Gastroesophageal sphincter (tissue), 4 donors: ENCODE results near the gene KIT. TPM values are rescaled to one million over a fixed set of nuclear protein-coding genes. Genes with fewer than 3 reads are reported as not detected.

Experiments
- ATAC-seq: fragments of 150-250 bp; one replicate; pipeline ENCODE4 v1.9.1; 2016; ENCODE audit warnings: mild to moderate bottlenecking, moderate library complexity
- H3K27ac ChIP-seq, 4 donors: fragments of 200-600 bp; sonication (generic) in 3 of 4; 1 replicate in 3 of 4; 2 replicates in 1 of 4; pipeline ENCODE4 v1.5.1; 2016 to 2019
- H3K27me3 ChIP-seq: fragments of 200-600 bp; sonication (generic); one replicate; pipeline ENCODE4 v1.5.1; 2019
- H3K36me3 ChIP-seq, 2 donors: fragments of 200-600 bp; sonication (generic); one replicate each; pipeline ENCODE4 v1.5.1; 2019; ENCODE audit warnings: control low read depth in 1 of 2
- H3K4me1 ChIP-seq, 3 donors: fragments of 200-600 bp; sonication (generic); 1 replicate in 2 of 3; 2 replicates in 1 of 3; pipeline ENCODE4 v1.5.1; 2016 to 2019; ENCODE audit warnings: control low read depth in 2 of 3
- H3K4me3 ChIP-seq, 2 donors: fragments of 200-600 bp; sonication (generic); one replicate each; pipeline ENCODE4 v1.5.1; 2019; ENCODE audit warnings: mild to moderate bottlenecking in 1 of 2, moderate library complexity in 1 of 2
- H3K9me3 ChIP-seq, 3 donors: fragments of 200-600 bp; sonication (generic); one replicate each; pipeline ENCODE4 v1.5.1; 2017 to 2019; ENCODE audit warnings: control low read depth in 2 of 3
- CTCF ChIP-seq, 4 experiments: fragments of 200-600 bp in 2 of 4; fragments of 450-650 bp in 2 of 4; sonication (generic) in 1 of 4; IDR thresholded peaks; one replicate each; pipeline ENCODE4 v1.5.1; 2017 to 2019; ENCODE audit warnings: antibody characterized with exemption in 4 of 4, mild to moderate bottlenecking in 2 of 4, moderate library complexity in 2 of 4
- EP300 ChIP-seq: sonication (generic); formaldehyde crosslinking; IDR thresholded peaks from one replicate; pipeline ENCODE4 v1.6.1; 2017; ENCODE audit warnings: antibody characterized with exemption, mild to moderate bottlenecking
- POLR2A ChIP-seq, 2 donors: fragments of 450-650 bp; IDR thresholded peaks; one replicate each; pipeline ENCODE4 v1.6.1; 2017; ENCODE audit warnings: antibody characterized with exemption in 2 of 2, mild to moderate bottlenecking in 2 of 2, moderate library complexity in 1 of 2
- POLR2AphosphoS5 ChIP-seq: sonication (generic); formaldehyde crosslinking; IDR thresholded peaks from one replicate; pipeline ENCODE4 v1.6.1; 2017; ENCODE audit warnings: antibody characterized with exemption
- WGBS, 2 donors: methylation state at CpG; one replicate each; pipeline ENCODE4 v1.1.5; 2018; ENCODE audit warnings: low coverage in 1 of 2; 5-methylcytosine and 5-hydroxymethylcytosine counted together
- total RNA-seq, 4 donors: library from RNA; depleted of rRNA; stranded (reverse); fragments of >200 nt; gene quantifications; one replicate each; pipeline ENCODE4 v1.1.0, GENCODE V29; 2016

KIT gene
- total RNA-seq, 4 donors from 2014 or later: 25.4 to 69.3 (median 33.8) TPM

- Histone ChIP-seq H3K27ac (no peak overlapping the region), H3K4me1 (no peaks in the 10 kb centered on the region), H3K9me3 (no peaks in the 10 kb centered on the region), H3K27me3 (no peaks in the 10 kb centered on the region), H3K4me3 (no peak overlapping the region), H3K36me3 (no peaks in the 10 kb centered on the region)
- ATAC-seq: no peak
- TF ChIP-seq CTCF (IDR thresholded peaks at IDR 0.05): no peak
- no peak for TF ChIP-seq POLR2A (IDR thresholded peaks at IDR 0.05)
- TF ChIP-seq EP300: no peak
- TF ChIP-seq POLR2AphosphoS5: no peak
- WGBS, 2 donors: 84 to 87% methylated on average over 4 of the region's 4 CpGs
Observed at GRCh38 chr4:54703182-54703581, 45.4 kb downstream of the KIT start.

GRCh38 chr4:54707406-54707805 lies 49.6 kb downstream of the KIT start:
- WGBS, 2 donors: 74 to 84% methylated on average over 3 of the region's 3 CpGs
- no peaks in the 10 kb centered on the region for H3K4me1 ChIP-seq
- ATAC-seq: no peak
- H3K27ac ChIP-seq: no peak overlapping the region
- H3K27me3 ChIP-seq: no peaks in the 10 kb centered on the region
- H3K9me3 ChIP-seq: no peaks in the 10 kb centered on the region
- H3K4me3 ChIP-seq: no peak overlapping the region
- no peaks in the 10 kb centered on the region for H3K36me3 ChIP-seq
- TF ChIP-seq POLR2AphosphoS5 (no peak), POLR2A (IDR thresholded peaks at IDR 0.05) (no peak), CTCF (IDR thresholded peaks at IDR 0.05) (no peak), EP300 (no peak)

- no peak overlapping the region for H3K4me3 ChIP-seq
- no peaks in the 10 kb centered on the region for H3K27me3 ChIP-seq
- H3K4me1 ChIP-seq: no peaks in the 10 kb centered on the region
- peak; percentile 22 for ATAC-seq
- WGBS, 2 donors: 80 to 94% methylated on average over 3 to 14 of the region's 20 CpGs
- no peaks in the 10 kb centered on the region for H3K9me3 ChIP-seq
- TF ChIP-seq EP300 (no peak), CTCF (IDR thresholded peaks at IDR 0.05) (no peak), POLR2AphosphoS5 (no peak), POLR2A (IDR thresholded peaks at IDR 0.05) (no peak)
- no peaks in the 10 kb centered on the region for H3K36me3 ChIP-seq
- H3K27ac ChIP-seq: no peak overlapping the region
Observed at GRCh38 chr4:54708339-54709279, 50.9 kb downstream of the KIT start.

- ATAC-seq: no peak
- no peaks in the 10 kb centered on the region for H3K36me3 ChIP-seq
- no peaks in the 10 kb centered on the region for H3K9me3 ChIP-seq
- no peak overlapping the region for H3K4me3 ChIP-seq
- H3K27me3 ChIP-seq: no peaks in the 10 kb centered on the region
- H3K4me1 ChIP-seq: no peaks in the 10 kb centered on the region
- TF ChIP-seq POLR2AphosphoS5 (no peak), EP300 (no peak), POLR2A (IDR thresholded peaks at IDR 0.05) (no peak), CTCF (IDR thresholded peaks at IDR 0.05) (no peak)
- H3K27ac ChIP-seq: no peak overlapping the region
- 53 to 64% methylated on average over 8 of the region's 8 CpGs for WGBS, 2 donors
Observed at GRCh38 chr4:54709400-54709799, 51.6 kb downstream of the KIT start.

- Histone ChIP-seq H3K9me3 (no peaks in the 10 kb centered on the region), H3K4me3 (no peak overlapping the region), H3K36me3 (no peaks in the 10 kb centered on the region), H3K4me1 (no peaks in the 10 kb centered on the region), H3K27ac (no peak overlapping the region), H3K27me3 (no peaks in the 10 kb centered on the region)
- 56 to 80% methylated on average over 2 of the region's 2 CpGs for WGBS, 2 donors
- TF ChIP-seq POLR2AphosphoS5 (no peak), CTCF (IDR thresholded peaks at IDR 0.05) (no peak), EP300 (no peak), POLR2A (IDR thresholded peaks at IDR 0.05) (no peak)
- no peak for ATAC-seq
Observed at GRCh38 chr4:54712206-54712605, 54.4 kb downstream of the KIT start.
